Upper lobe of right lung (tissue), 1 donor: Measurements from ENCODE around the gene PPP6R3. TPM values are rescaled to one million over a fixed set of nuclear protein-coding genes. Genes with fewer than 3 reads are reported as not detected.
"Not testable (repeated sequence)": the region's sequence is repeated elsewhere in the genome, so short reads cannot be mapped to it uniquely, and the experiment has no call there.

Experiments used
- ATAC-seq: fragments of 200-7000 bp; cut with Tn5 transposase; one replicate; pipeline ENCODE4 v1.9.1; 2020; ENCODE audit warnings: mild to moderate bottlenecking, moderate library complexity
- DNase-seq: peaks from one replicate; pipeline ENCODE4 v3.0.0-alpha.2; 2020
- H3K27ac ChIP-seq: fragments of 200-600 bp; one replicate; pipeline ENCODE4 v1.8.0; 2022
- H3K27me3 ChIP-seq: fragments of 200-600 bp; one replicate; pipeline ENCODE4 v1.8.0; 2022; ENCODE audit warnings: mild to moderate bottlenecking
- H3K36me3 ChIP-seq: fragments of 200-600 bp; one replicate; pipeline ENCODE4 v1.8.0; 2022
- H3K4me1 ChIP-seq: fragments of 200-600 bp; one replicate; pipeline ENCODE4 v1.8.0; 2022
- H3K4me3 ChIP-seq: fragments of 200-600 bp; one replicate; pipeline ENCODE4 v1.8.0; 2022; ENCODE audit warnings: mild to moderate bottlenecking
- H3K9me3 ChIP-seq: fragments of 200-600 bp; one replicate; pipeline ENCODE4 v1.8.0; 2022
- intact Hi-C: fragments of 100-400 bp; cut with DNase I; formaldehyde crosslinking; loops from one replicate; pipeline ENCODE4 v1.11.0; 2022
- total RNA-seq: library from RNA; stranded (reverse); fragmentation: NEBNext Ultra II Directional; extraction: Animal tissue kit (Norgen Biotek cat#: 25700); gene quantifications from one replicate; pipeline ENCODE4 v1.2.1, GENCODE V29; 2021
- TF ChIP-seq, protein P1 (sequence below): fragments of 200-600 bp; IDR thresholded peaks from one replicate; pipeline ENCODE4 v1.8.0; 2022; ENCODE audit warnings: antibody characterized with exemption
- donor health status: DM: no; HTN: yes; CAD: no; lungs with severe emphysema.

Gene PPP6R3
- total RNA-seq, 1 donor from 2014 or later, result 93.2 TPM

DNA sequence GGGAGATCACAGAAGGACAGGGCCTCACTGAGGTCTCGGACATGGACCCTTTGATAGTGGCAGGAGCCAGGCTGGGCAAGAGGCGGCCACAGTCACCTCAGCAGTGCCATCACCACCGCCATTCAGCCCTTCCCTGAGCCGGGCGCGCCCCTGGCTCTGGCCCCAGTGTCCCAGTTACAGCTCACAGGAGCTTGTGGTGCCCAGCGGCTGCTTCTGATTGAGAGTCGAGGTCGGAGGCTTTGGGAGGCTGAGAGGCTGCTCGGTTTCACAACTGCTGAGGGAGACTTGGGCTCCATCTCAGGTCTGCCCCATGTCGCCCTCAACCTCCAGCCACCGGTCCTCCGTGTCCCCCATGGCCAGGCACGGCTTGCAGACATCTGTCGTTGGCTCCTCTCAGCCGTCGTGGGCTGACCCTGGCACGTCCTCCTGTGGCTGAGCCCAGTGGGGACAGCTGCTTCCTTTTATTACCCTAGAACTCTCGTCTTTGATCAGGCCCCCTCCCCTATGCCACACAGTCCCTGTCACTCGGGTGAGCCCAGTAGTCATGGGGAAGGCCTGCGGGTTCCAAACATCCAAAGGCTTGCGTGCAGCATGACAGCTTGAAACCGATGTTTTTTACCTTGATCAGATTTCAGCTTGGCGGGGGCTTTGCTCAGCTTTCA lies 28.4 kb upstream of the PPP6R3 start:
- ATAC-seq (no peak), DNase-seq (no peak)
- Histone ChIP-seq H3K36me3 (peaks cover 34% of the 10 kb centered on the region), H3K4me1 (peaks cover 2% of the 10 kb centered on the region), H3K9me3 (no peaks in the 10 kb centered on the region), H3K27ac (no peak overlapping the region), H3K4me3 (no peak overlapping the region), H3K27me3 (no peaks in the 10 kb centered on the region)
- TF ChIP-seq, protein P1, sequence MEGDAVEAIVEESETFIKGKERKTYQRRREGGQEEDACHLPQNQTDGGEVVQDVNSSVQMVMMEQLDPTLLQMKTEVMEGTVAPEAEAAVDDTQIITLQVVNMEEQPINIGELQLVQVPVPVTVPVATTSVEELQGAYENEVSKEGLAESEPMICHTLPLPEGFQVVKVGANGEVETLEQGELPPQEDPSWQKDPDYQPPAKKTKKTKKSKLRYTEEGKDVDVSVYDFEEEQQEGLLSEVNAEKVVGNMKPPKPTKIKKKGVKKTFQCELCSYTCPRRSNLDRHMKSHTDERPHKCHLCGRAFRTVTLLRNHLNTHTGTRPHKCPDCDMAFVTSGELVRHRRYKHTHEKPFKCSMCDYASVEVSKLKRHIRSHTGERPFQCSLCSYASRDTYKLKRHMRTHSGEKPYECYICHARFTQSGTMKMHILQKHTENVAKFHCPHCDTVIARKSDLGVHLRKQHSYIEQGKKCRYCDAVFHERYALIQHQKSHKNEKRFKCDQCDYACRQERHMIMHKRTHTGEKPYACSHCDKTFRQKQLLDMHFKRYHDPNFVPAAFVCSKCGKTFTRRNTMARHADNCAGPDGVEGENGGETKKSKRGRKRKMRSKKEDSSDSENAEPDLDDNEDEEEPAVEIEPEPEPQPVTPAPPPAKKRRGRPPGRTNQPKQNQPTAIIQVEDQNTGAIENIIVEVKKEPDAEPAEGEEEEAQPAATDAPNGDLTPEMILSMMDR, result no peak
- intact Hi-C loops, result no loop called here

DNA sequence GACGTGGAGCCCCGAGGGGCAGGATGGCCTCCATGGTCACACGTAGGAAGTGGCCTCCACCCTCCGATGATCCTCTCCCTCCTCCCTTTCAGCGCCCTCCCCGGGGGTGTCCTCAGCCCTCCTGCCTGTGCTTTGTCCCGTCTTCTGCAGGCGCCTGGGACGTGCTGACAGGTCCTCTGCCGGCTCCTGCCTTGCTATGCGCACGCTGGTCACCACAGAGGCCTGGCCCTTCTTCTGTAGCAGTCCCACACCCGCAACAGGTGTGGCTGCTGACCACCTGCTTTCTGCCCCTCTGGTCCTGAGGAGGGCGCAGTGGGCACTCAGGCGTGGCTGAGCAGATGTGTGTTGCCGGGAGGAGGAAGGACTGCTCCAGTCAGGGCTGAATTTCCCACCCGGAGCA lies 27.7 kb upstream of the PPP6R3 start:
- DNase-seq (no peak), ATAC-seq (no peak)
- no peaks in the 10 kb centered on the region for H3K27me3 ChIP-seq
- peaks cover 37% of the 10 kb centered on the region for H3K36me3 ChIP-seq
- peaks cover 3% of the 10 kb centered on the region for H3K4me1 ChIP-seq
- no peak overlapping the region for H3K27ac ChIP-seq
- H3K9me3 ChIP-seq, result no peaks in the 10 kb centered on the region
- H3K4me3 ChIP-seq, result no peak overlapping the region
- TF ChIP-seq, protein P1, result no peak
- intact Hi-C loops, result no loop called here

- Histone ChIP-seq H3K27ac (no peak overlapping the region), H3K4me3 (no peak overlapping the region), H3K27me3 (no peaks in the 10 kb centered on the region), H3K36me3 (peaks cover 37% of the 10 kb centered on the region), H3K9me3 (no peaks in the 10 kb centered on the region), H3K4me1 (peaks cover 3% of the 10 kb centered on the region)
- TF ChIP-seq, protein P1, result no peak
- no peak for ATAC-seq
- intact Hi-C loops, result no loop called here
- DNase-seq, result no peak
Observed at GRCh38 chr11:68433541-68433940, 27.0 kb upstream of the PPP6R3 start.

DNA sequence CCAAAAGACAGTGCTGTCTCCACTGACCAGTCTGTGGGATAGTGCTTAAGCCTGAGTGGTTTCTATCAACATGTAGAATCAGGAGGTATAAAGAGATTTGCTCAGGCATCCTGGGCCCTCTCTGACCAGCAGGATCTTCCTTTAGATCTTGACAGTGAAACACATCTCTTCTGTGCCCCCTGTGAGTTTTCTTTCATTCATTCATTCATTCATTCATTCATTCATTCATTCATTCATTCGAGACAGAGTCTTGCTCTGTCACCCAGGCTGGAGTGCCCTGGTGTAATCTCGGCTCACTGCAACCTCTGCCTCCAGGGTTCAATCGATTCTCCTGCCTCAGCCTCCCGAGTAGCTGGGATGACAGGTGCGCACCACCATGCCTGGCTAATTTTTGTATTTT lies 26.4 kb upstream of the PPP6R3 start:
- H3K36me3 ChIP-seq, result peaks cover 37% of the 10 kb centered on the region
- ATAC-seq, H3K9me3 ChIP-seq, H3K4me1 ChIP-seq, H3K27ac ChIP-seq, intact Hi-C loops, DNase-seq, H3K27me3 ChIP-seq, H3K4me3 ChIP-seq: not testable (repeated sequence)

DNA sequence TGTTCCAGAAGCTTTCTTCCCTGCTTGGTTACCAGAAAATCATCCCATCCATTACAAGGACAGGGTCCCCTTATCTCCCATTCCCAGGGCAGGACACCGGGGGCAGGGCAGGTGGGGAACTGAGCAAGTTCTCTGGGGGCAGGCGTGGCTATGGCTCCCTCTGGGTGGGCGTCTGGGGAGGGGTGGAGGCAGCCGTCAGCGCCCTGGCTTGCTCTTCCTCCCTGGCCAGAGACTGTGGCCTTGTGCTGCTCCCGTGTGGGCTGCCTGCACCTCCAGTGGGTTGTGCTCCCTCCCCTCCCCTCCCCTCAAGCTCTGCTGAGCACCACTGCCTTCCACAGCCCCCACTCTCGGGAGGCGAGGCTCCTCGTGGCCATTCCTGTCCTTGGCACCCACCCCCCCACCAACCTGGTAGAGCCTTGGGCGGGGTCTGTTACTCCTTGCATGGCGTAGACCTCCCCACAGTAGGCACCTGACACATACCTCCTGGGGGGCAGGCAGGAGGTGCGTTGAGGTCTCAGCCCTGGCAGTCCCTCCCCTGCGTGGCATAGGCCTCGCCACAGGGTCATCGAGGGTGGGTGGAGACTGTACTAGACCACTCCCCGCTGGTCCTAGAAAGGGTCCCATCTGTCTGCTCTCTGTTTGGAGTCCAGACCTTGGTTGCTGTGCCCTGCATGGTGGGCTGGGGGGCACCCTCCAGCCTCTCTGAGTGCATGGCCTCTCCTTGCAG lies 24.2 kb upstream of the PPP6R3 start:
- ATAC-seq, result no peak
- intact Hi-C loops, result no loop called here
- peaks cover 40% of the 10 kb centered on the region for H3K36me3 ChIP-seq
- H3K27ac ChIP-seq, result peak overlapping the region; percentile 38
- no peak overlapping the region for H3K4me3 ChIP-seq
- H3K27me3 ChIP-seq, result no peaks in the 10 kb centered on the region
- no peak for DNase-seq
- TF ChIP-seq, protein P1, result no peak
- no peaks in the 10 kb centered on the region for H3K9me3 ChIP-seq
- H3K4me1 ChIP-seq, result peaks cover 3% of the 10 kb centered on the region
